HG02678 (cell line): ENCODE data around the gene PIP4K2C.
"Not testable (repeated sequence)": the region's sequence is repeated elsewhere in the genome, so short reads cannot be mapped to it uniquely, and the experiment has no call there.

ENCODE experiments used
- ATAC-seq: cut with Tn5 transposase; IDR thresholded peaks from one replicate; pipeline ENCODE4 v1.9.1; 2021; ENCODE audit warnings: mild to moderate bottlenecking, moderate library complexity; ENCODE audit not compliant: unreplicated experiment

Gene PIP4K2C

DNA sequence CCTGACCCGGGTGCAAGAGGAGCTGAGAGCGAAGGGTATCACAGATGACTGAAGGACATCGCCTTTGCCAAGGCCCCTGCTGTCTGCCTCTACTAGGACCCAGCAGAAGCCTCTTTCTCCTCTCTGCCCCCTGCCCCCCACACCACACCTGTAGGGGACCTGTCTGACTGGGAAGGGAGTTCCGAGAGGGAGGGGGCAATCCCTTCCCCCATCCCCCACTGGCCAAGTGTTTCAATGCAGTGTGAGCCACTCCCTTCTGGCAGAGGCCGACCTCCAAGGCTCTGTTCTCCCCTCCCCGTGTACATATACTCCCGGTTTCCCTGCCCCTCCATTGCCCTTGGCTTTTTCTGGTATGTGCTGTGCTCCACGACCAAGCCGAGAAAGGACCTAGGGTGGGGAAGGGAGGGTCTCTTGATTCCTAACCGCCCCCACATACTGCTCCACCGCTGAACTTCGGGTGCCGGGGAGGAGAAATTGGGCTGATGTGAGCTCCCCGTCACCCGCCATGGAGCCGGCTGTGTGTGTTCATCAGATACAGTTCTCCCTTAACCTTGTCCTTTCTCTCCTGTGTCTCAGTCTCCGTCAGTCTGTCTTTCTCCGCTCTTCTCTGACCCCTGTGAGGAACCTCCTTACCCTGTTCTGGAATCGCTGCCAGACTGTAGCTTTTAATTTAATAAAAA is 18.2 kb downstream of the PIP4K2C start:
- ATAC-seq, result no peak

GRCh38 chr12:57609781-57610553 is 19.0 kb downstream of the PIP4K2C start:
- ATAC-seq, result no peak

GRCh38 chr12:57610554-57611107 is 19.6 kb downstream of the PIP4K2C start:
- no peak for ATAC-seq

GRCh38 chr12:57611108-57611826 is 20.3 kb downstream of the PIP4K2C start, which contains the start of gene ARHGEF25:
Gene ARHGEF25, plus strand, starts transcription at chr12:57611435. Its CDS starts 460 bp downstream, at chr12:57611895.
- peak; percentile 41 for ATAC-seq

- ATAC-seq, result no peak
Observed at GRCh38 chr12:57611827-57612710, 21.1 kb downstream of the PIP4K2C start.

- ATAC-seq, result no peak
Observed at GRCh38 chr12:57612711-57613426, 21.9 kb downstream of the PIP4K2C start.

DNA sequence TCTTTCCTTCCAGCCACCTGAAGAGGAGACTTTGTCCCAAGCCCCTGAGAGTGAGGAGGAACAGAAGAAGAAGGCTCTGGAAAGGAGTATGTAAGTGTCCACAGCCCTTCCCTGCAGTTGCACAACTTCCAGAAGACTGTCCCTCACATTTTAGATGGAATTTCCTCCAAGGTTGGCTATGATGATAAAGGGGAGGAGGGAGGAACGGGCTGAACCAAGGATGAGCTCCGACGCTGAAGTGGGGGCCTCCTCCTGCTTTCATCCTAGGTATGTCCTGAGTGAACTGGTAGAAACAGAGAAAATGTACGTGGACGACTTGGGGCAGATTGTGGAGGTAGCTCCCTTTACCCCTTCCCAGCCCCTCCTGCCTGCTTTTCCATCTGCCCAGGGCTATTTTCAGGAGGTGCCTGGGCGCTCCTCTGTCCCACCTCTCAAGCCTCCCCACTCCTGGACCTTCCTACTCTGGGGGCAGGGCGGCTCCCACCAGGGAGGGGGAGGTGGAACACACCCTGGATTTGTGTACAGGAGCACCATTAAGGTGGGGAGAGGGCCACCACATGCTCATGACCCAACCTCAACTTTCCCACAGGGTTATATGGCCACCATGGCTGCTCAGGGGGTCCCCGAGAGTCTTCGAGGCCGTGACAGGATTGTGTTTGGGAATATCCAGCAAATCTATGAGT is 22.6 kb downstream of the PIP4K2C start:
- ATAC-seq, result no peak

GRCh38 chr12:57614178-57614947 is 23.4 kb downstream of the PIP4K2C start:
- peak; percentile 60 for ATAC-seq

GRCh38 chr12:57614948-57615500 is 24.0 kb downstream of the PIP4K2C start:
- no peak for ATAC-seq

DNA sequence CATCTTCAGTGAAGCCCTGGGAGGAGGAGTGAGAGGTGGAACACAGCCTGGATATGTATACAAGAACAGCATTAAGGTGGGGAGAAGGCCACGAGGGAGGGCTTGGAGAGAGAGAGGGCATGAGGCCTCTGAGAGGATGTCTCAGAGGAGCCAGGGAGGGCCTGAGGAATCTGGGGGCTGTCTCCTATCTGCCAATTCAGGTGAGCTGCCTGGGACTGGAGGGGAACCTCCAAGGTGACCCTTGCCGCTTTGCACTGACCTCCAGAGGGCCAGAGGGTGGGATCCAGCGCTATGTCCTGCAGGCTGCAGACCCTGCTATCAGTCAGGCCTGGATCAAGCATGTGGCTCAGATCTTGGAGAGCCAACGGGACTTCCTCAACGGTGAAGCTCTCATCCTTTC is 24.6 kb downstream of the PIP4K2C start:
- ATAC-seq, result no peak

DNA sequence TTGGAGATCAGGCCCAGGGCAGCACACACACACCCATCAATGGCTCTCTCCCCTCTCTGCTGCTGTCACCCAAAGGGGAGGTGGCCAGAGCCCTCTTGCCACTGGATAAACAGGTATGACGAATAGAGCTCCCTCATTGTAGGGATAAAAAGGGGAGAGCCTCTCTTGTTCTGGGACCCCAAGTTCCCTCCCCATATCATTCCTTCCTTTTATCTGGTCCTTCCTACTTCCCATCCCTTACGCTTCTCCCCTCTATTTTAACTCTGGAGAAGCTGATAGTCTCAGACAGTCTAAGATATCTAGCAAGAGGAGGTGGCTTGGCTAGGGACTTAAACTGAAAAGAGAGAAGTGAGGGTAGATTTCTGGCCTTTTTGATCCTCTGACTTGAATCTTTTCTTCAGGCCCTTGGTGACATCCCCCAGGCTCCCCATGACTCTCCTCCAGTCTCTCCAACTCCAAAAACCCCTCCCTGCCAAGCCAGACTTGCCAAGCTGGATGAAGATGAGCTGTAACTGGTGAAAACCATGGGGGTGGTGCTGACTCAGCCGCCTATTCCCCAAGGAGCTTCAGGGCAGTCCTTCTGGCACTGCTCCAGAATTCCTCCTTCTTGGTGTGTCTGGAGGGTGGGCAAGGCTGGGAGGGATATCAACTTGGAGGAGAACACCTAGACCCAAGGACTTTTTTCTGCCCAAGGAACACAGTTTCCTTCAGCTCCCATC is 25.6 kb downstream of the PIP4K2C start:
- no peak for ATAC-seq

- ATAC-seq, result no peak
Observed at GRCh38 chr12:57617942-57618341, 26.9 kb downstream of the PIP4K2C start.

GRCh38 chr12:57618431-57618830 is 27.4 kb downstream of the PIP4K2C start:
- ATAC-seq, result not testable (repeated sequence)

DNA sequence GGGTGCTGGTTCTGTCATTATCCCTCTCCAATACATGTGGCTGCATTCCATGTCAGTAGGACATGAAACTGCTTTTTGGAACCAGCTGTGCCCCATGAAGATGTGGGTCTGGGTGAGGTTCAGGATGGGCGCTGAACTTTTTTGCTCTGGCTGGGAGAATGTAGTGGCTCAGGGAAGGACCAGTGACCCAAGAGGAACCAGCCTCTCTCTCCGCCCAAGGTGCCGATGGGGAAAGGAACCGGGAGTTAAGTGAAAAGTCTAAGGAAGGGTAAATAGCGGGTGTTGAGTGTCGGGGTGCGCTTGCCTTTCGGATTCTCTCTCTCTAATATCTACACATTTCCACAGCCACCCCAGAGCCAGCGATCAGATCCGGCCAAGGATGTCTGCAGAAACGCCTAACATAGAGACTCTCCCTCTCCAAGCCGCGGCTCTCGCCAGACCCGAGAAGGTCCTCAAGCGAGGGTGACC is 28.0 kb downstream of the PIP4K2C start:
- no peak for ATAC-seq

DNA sequence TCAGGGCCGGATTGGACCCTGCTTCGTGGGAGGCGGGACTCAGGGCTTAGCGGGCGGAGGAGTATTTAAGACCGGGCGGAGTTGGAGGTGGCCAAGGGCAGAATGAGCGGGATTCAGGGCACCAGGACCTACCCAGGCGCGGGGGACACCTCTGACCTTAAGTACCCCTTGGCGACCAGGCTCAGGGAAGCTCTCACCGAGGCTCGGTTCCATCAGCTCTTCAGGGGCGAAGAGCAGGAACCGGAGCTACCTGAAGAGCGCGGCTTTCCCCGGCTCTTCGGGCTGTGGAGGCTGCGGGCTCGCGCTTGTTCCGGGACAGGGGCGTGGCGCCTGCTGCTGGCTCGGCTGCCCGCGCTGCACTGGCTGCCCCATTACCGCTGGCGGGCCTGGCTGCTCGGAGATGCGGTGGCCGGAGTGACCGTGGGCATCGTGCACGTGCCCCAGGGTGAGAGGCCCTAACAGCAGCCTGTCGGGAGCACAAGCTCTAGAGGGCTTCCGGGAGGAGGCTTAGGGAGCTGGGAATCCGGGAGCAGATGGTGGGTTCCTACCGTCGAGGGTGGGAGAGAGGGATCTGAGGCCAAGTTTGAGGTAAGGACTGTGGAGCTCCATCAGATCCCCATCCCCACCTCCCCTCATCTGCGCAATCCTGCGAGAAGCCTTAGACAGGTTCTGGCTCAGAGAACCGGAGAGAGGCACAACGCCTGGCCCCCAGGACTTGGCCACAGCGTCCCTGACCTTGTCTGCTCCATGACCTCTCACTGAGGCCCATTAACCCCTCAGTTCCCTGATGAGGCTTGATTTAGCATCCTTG is 28.6 kb downstream of the PIP4K2C start:
- ATAC-seq, result no peak

DNA sequence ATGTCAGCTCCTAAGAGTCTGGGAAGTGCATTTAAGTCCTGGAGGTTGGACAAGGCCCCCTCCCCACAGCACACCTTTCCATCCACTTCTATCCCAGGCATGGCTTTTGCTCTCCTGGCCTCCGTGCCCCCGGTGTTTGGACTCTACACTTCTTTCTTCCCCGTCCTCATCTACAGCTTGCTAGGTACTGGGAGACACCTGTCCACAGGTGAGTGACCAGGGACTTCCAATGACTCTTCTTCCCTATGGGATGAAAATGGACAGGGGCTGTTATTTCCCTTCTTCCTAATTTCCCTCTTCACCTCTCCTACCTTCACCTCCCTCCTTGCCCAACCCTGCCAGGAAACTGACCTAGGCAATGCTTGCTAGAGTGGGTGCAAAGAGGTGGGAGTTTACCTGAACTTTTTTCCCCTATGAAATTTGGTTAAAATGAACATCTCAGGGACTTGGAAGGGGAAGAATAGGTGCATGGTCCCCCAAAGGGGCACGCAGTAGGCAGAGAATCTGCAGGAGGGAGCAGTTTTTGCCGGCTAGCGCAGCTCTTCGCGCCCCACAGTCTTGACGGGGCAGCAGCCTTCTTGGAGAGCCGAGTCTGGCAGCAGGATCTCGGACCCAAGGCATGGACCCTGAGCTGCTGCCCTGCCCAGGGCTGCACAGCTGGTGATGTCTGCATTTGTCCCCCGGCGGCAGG is 29.4 kb downstream of the PIP4K2C start:
- ATAC-seq, result no peak
